Ishikawa (cell line): ENCODE measurements around the gene SERPINA3.

ENCODE experiments used
- CEBPB ChIP-seq: IDR thresholded peaks from 2 replicates; pipeline ENCODE4 v1.6.1; 2012
- CREB1 ChIP-seq: IDR thresholded peaks from 2 replicates; pipeline ENCODE4 v1.6.1; 2012; ENCODE audit warnings: low read depth
- EGR1 ChIP-seq: IDR thresholded peaks from 2 replicates; pipeline ENCODE4 v1.6.1; 2012
- EP300 ChIP-seq: IDR thresholded peaks from 2 replicates; pipeline ENCODE4 v1.6.1; 2012; ENCODE audit warnings: borderline replicate concordance
- FOXM1 ChIP-seq: IDR thresholded peaks from 2 replicates; pipeline ENCODE4 v1.6.1; 2012; ENCODE audit warnings: low read depth, borderline replicate concordance
- NFIC ChIP-seq: IDR thresholded peaks from 2 replicates; pipeline ENCODE4 v1.6.1; 2012
- RAD21 ChIP-seq: IDR thresholded peaks from 2 replicates; pipeline ENCODE4 v1.6.1; 2012; ENCODE audit warnings: low read depth
- TAF1 ChIP-seq: IDR thresholded peaks from 2 replicates; pipeline ENCODE4 v1.6.1; 2012; ENCODE audit warnings: low read depth, mild to moderate bottlenecking
- TCF12 ChIP-seq: IDR thresholded peaks from 2 replicates; pipeline ENCODE4 v1.6.1; 2012; ENCODE audit warnings: low read depth
- TEAD4 ChIP-seq: IDR thresholded peaks from 2 replicates; pipeline ENCODE4 v1.6.1; 2012
- YY1 ChIP-seq: IDR thresholded peaks from 2 replicates; pipeline ENCODE4 v1.6.1; 2012; ENCODE audit warnings: low read depth
- ZBTB7A ChIP-seq: IDR thresholded peaks from 2 replicates; pipeline ENCODE4 v1.6.1; 2012; ENCODE audit warnings: low read depth
- TF ChIP-seq, protein P1 (sequence below): IDR thresholded peaks from 2 replicates; pipeline ENCODE4 v1.6.1; 2012
- TF ChIP-seq, protein P2 (sequence below): IDR thresholded peaks from 2 replicates; pipeline ENCODE4 v1.6.1; 2012; ENCODE audit warnings: low read depth, mild to moderate bottlenecking

DNA sequence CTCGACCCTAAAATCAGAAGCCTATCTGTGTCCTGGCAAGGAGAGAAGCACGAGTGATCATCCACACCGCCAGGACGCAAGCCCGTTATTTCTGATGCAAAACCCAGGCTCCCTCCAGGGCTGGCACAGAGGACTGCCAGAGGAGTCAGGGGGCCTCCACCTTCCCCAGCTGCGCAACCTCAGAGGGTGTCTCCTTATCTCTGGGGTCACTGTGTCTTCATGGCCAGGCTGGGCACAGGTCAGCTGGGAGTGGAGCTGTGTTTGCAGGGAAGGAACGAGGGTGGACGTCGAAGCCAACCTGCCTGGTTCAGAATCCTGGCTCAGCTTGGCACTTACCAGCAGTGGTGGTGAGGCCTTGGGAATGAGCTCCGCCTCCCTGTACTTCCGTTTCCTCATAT is 12.0 kb upstream of the SERPINA3 start:
- TF ChIP-seq RAD21 (no peak), CEBPB (no peak), CREB1 (no peak), EP300 (no peak), YY1 (no peak), NFIC (no peak), ZBTB7A (no peak), FOXM1 (no peak), TCF12 (no peak), TEAD4 (no peak), EGR1 (no peak), TAF1 (no peak)
- TF ChIP-seq, protein P1, sequence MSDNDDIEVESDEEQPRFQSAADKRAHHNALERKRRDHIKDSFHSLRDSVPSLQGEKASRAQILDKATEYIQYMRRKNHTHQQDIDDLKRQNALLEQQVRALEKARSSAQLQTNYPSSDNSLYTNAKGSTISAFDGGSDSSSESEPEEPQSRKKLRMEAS = no peak
- TF ChIP-seq, protein P2, sequence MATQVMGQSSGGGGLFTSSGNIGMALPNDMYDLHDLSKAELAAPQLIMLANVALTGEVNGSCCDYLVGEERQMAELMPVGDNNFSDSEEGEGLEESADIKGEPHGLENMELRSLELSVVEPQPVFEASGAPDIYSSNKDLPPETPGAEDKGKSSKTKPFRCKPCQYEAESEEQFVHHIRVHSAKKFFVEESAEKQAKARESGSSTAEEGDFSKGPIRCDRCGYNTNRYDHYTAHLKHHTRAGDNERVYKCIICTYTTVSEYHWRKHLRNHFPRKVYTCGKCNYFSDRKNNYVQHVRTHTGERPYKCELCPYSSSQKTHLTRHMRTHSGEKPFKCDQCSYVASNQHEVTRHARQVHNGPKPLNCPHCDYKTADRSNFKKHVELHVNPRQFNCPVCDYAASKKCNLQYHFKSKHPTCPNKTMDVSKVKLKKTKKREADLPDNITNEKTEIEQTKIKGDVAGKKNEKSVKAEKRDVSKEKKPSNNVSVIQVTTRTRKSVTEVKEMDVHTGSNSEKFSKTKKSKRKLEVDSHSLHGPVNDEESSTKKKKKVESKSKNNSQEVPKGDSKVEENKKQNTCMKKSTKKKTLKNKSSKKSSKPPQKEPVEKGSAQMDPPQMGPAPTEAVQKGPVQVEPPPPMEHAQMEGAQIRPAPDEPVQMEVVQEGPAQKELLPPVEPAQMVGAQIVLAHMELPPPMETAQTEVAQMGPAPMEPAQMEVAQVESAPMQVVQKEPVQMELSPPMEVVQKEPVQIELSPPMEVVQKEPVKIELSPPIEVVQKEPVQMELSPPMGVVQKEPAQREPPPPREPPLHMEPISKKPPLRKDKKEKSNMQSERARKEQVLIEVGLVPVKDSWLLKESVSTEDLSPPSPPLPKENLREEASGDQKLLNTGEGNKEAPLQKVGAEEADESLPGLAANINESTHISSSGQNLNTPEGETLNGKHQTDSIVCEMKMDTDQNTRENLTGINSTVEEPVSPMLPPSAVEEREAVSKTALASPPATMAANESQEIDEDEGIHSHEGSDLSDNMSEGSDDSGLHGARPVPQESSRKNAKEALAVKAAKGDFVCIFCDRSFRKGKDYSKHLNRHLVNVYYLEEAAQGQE = no peak
